Neural cell (in vitro differentiated cells): Measurements from ENCODE around the gene C11orf42. TPM values are rescaled to one million over a fixed set of nuclear protein-coding genes. Genes with fewer than 3 reads are reported as not detected.

Experiments
- H2AFZ ChIP-seq: fragments of 200-600, 300-800 bp; sonication (generic), shearing (Covaris generic); 2 replicates; pipeline ENCODE4 v1.6.0; 2014; ENCODE audit warnings: low read depth, mild to moderate bottlenecking, antibody characterized with exemption, low read length, moderate library complexity
- H3F3A ChIP-seq: fragments of 200-600 bp; shearing (Covaris generic); 2 replicates; pipeline ENCODE4 v1.6.1; 2016; ENCODE audit warnings: mild to moderate bottlenecking, moderate library complexity, mixed read lengths, antibody characterized with exemption, low read length; ENCODE audit not compliant: insufficient read depth, poor library complexity, severe bottlenecking
- H3K27ac ChIP-seq: fragments of 200-600, 300-800 bp; sonication (generic), shearing (Covaris generic); 2 replicates; pipeline ENCODE4 v1.5.1; 2014; ENCODE audit warnings: mild to moderate bottlenecking, low read length, moderate library complexity
- H3K27me3 ChIP-seq: fragments of 300-800, 200-600 bp; sonication (generic), shearing (Covaris generic); 2 replicates; pipeline ENCODE4 v1.6.0; 2014; ENCODE audit warnings: mild to moderate bottlenecking, low read depth, low read length, moderate library complexity; ENCODE audit not compliant: insufficient read depth
- H3K36me3 ChIP-seq: fragments of 300-800, 200-600 bp; sonication (generic), shearing (Covaris generic); 2 replicates; pipeline ENCODE4 v1.5.1; 2014; ENCODE audit warnings: mild to moderate bottlenecking, antibody characterized with exemption, low read length, moderate library complexity; ENCODE audit not compliant: insufficient read depth
- H3K4me2 ChIP-seq: fragments of 300-800, 200-600 bp; sonication (generic), shearing (Covaris generic); 2 replicates; pipeline ENCODE4 v1.6.0; 2014; ENCODE audit warnings: mild to moderate bottlenecking, low read length
- H3K4me3 ChIP-seq: fragments of 300-800, 200-600 bp; sonication (generic), shearing (Covaris generic); 2 replicates; pipeline ENCODE4 v1.5.1; 2014; ENCODE audit warnings: mild to moderate bottlenecking, low read length, moderate library complexity
- H3K79me2 ChIP-seq: fragments of 200-600 bp; shearing (Covaris generic); replicated peaks from 2 replicates; pipeline ENCODE4 v1.6.0; 2014; ENCODE audit warnings: mild to moderate bottlenecking, low read length, moderate library complexity; ENCODE audit not compliant: insufficient read depth
- H3K9ac ChIP-seq: fragments of 300-800, 200-600 bp; sonication (generic), shearing (Covaris generic); 2 replicates; pipeline ENCODE4 v1.6.1; 2016; ENCODE audit warnings: mild to moderate bottlenecking, low read length, mixed read lengths
- H3K9me2 ChIP-seq: fragments of 200-600 bp; shearing (Covaris generic); 2 replicates; pipeline ENCODE4 v1.6.1; 2016; ENCODE audit warnings: mild to moderate bottlenecking, low read length, mixed read lengths; ENCODE audit not compliant: insufficient read depth
- H3K9me3 ChIP-seq: fragments of 200-600, 300-800 bp; sonication (generic), shearing (Covaris generic); 2 replicates; pipeline ENCODE4 v1.6.1; 2016; ENCODE audit warnings: mild to moderate bottlenecking, mixed run types, low read length, moderate library complexity, mixed read lengths
- H4K20me1 ChIP-seq: fragments of 200-600 bp; shearing (Covaris generic); 2 replicates; pipeline ENCODE4 v1.6.1; 2016; ENCODE audit warnings: mild to moderate bottlenecking, mixed run types; ENCODE audit not compliant: insufficient read depth
- EP300 ChIP-seq: fragments of 450-650 bp; conservative IDR thresholded peaks from 2 replicates; pipeline ENCODE4 v1.6.1; 2014; ENCODE audit warnings: antibody characterized with exemption, mild to moderate bottlenecking, moderate library complexity; ENCODE audit not compliant: poor library complexity, severe bottlenecking
- EZH2 ChIP-seq: fragments of 200-600, 300-800 bp; shearing (Covaris generic), sonication (generic); IDR thresholded peaks from 2 replicates; pipeline ENCODE4 v1.6.1; 2014; ENCODE audit warnings: antibody characterized with exemption, low read length, borderline replicate concordance, mild to moderate bottlenecking; ENCODE audit not compliant: insufficient read depth, poor library complexity, severe bottlenecking
- MXI1 ChIP-seq: fragments of 450-650 bp; conservative IDR thresholded peaks from 2 replicates; pipeline ENCODE4 v1.6.1; 2014; ENCODE audit warnings: antibody characterized with exemption, mild to moderate bottlenecking; ENCODE audit not compliant: poor library complexity, severe bottlenecking
- POLR2AphosphoS5 ChIP-seq: IDR thresholded peaks from 2 replicates; pipeline ENCODE4 v1.6.1; 2012
- SMC3 ChIP-seq: fragments of 450-650 bp; conservative IDR thresholded peaks from 2 replicates; pipeline ENCODE4 v1.6.1; 2014; ENCODE audit warnings: antibody characterized with exemption, mild to moderate bottlenecking, moderate library complexity; ENCODE audit not compliant: poor library complexity
- TAF1 ChIP-seq: IDR thresholded peaks from 2 replicates; pipeline ENCODE4 v1.6.1; 2012; ENCODE audit warnings: low read depth
- polyA plus RNA-seq: library from polyadenylated mRNA; depleted of rRNA; stranded (reverse); fragments of >200 nt; gene quantifications from 2 replicates; pipeline ENCODE4 v1.2.3, GENCODE V29; 2014
- TF ChIP-seq, protein P1 (sequence below): fragments of 450-650 bp; IDR thresholded peaks from 2 replicates; pipeline ENCODE4 v1.5.1; 2014; ENCODE audit warnings: antibody characterized with exemption, mild to moderate bottlenecking, moderate library complexity; ENCODE audit not compliant: poor library complexity, severe bottlenecking
- TF ChIP-seq, protein P2 (sequence below): IDR thresholded peaks from 2 replicates; pipeline ENCODE4 v1.6.1; 2012; ENCODE audit warnings: borderline replicate concordance

Gene C11orf42
- polyA plus RNA-seq, 1 donor from 2014 or later: not detected

DNA sequence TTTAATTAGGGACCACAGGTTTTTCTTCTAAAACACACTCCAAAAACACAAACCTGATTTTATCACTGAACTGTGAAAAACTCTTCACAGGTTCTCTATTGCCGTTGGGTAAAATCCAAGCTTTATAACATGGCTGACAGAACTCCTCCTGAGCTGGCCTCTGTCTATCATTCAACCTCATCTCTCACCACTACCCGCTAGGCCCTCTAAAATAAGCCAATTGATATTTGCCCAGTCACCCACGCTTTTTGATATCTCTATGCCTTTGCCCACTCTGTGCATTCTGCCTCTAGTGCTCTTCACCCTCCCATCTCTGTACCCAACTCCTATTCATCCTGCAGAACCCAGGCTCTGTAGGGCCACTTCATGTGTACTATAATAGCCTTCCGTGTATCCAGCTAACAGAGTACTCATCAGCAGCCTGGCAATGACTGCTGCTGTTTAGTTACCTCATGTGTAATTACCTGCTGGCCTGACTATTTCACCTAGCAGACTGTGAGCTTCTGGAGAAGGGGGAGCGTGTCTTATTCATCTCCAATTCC lies 32.5 kb downstream of the C11orf42 start:
- no peaks in the 10 kb centered on the region for H4K20me1 ChIP-seq
- no peak overlapping the region for H3K27ac ChIP-seq
- TF ChIP-seq TAF1: no peak
- TF ChIP-seq EZH2: no peak
- no peak for TF ChIP-seq EP300
- TF ChIP-seq, protein P1, sequence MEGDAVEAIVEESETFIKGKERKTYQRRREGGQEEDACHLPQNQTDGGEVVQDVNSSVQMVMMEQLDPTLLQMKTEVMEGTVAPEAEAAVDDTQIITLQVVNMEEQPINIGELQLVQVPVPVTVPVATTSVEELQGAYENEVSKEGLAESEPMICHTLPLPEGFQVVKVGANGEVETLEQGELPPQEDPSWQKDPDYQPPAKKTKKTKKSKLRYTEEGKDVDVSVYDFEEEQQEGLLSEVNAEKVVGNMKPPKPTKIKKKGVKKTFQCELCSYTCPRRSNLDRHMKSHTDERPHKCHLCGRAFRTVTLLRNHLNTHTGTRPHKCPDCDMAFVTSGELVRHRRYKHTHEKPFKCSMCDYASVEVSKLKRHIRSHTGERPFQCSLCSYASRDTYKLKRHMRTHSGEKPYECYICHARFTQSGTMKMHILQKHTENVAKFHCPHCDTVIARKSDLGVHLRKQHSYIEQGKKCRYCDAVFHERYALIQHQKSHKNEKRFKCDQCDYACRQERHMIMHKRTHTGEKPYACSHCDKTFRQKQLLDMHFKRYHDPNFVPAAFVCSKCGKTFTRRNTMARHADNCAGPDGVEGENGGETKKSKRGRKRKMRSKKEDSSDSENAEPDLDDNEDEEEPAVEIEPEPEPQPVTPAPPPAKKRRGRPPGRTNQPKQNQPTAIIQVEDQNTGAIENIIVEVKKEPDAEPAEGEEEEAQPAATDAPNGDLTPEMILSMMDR: no peak
- TF ChIP-seq, protein P2, sequence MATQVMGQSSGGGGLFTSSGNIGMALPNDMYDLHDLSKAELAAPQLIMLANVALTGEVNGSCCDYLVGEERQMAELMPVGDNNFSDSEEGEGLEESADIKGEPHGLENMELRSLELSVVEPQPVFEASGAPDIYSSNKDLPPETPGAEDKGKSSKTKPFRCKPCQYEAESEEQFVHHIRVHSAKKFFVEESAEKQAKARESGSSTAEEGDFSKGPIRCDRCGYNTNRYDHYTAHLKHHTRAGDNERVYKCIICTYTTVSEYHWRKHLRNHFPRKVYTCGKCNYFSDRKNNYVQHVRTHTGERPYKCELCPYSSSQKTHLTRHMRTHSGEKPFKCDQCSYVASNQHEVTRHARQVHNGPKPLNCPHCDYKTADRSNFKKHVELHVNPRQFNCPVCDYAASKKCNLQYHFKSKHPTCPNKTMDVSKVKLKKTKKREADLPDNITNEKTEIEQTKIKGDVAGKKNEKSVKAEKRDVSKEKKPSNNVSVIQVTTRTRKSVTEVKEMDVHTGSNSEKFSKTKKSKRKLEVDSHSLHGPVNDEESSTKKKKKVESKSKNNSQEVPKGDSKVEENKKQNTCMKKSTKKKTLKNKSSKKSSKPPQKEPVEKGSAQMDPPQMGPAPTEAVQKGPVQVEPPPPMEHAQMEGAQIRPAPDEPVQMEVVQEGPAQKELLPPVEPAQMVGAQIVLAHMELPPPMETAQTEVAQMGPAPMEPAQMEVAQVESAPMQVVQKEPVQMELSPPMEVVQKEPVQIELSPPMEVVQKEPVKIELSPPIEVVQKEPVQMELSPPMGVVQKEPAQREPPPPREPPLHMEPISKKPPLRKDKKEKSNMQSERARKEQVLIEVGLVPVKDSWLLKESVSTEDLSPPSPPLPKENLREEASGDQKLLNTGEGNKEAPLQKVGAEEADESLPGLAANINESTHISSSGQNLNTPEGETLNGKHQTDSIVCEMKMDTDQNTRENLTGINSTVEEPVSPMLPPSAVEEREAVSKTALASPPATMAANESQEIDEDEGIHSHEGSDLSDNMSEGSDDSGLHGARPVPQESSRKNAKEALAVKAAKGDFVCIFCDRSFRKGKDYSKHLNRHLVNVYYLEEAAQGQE: no peak
- no peak for TF ChIP-seq MXI1
- TF ChIP-seq SMC3: no peak
- TF ChIP-seq POLR2AphosphoS5: no peak
- H2AFZ ChIP-seq: no peak overlapping the region
- no peaks in the 10 kb centered on the region for H3K9me3 ChIP-seq
- H3K9ac ChIP-seq: no peak overlapping the region
- peaks cover 14% of the 10 kb centered on the region for H3K79me2 ChIP-seq
- H3F3A ChIP-seq: no peaks in the 10 kb centered on the region
- no peaks in the 10 kb centered on the region for H3K36me3 ChIP-seq
- H3K9me2 ChIP-seq: no peaks in the 10 kb centered on the region
- H3K27me3 ChIP-seq: no peaks in the 10 kb centered on the region
- H3K4me2 ChIP-seq: no peak overlapping the region
- no peak overlapping the region for H3K4me3 ChIP-seq

DNA sequence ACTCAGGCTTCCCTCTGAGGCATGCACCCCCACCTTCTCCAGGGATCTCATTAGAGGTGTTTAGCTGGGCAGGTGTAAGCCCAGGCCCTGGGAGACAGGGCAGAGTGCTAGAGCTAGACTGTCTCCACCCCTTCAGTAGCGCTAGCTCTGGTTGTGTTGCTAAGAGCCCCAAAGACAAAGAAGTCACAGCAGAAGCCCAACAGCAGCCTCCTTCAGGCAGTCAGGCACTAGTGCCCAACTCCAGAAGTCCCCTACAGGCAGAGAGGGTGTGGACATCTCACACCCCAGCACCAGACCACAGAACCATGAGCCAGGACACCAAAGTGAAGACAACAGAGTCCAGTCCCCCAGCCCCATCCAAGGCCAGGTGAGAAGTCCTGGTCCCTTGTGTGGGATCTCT lies 33.5 kb downstream of the C11orf42 start, which contains the start of gene CNGA4:
TSS of gene CNGA4 (plus strand) at position 188 of the 400 bp plus-strand sequence. CDS start at position 306, 118 bp downstream.
- no peak within 1 kb of the TSS for H3K27ac ChIP-seq
- H2AFZ ChIP-seq: no peak within 1 kb of the TSS
- TF ChIP-seq, protein P2: no peak
- no peak for TF ChIP-seq EZH2
- no peak for TF ChIP-seq EP300
- no peak for TF ChIP-seq MXI1
- TF ChIP-seq, protein P1: no peak
- TF ChIP-seq TAF1: no peak
- no peak for TF ChIP-seq POLR2AphosphoS5
- no peak for TF ChIP-seq SMC3

More for the DNA sequence above, 33.5 kb downstream of the C11orf42 start, which contains the start of gene CNGA4:
- Histone ChIP-seq H3K9ac (no peak within 1 kb of the TSS), H3K4me3 (no peak within 1 kb of the TSS), H3K79me2 (peaks cover 3% of the 10 kb centered on the region), H3K27me3 (no peaks in the 10 kb centered on the region), H4K20me1 (no peaks in the 10 kb centered on the region), H3K4me2 (no peak within 1 kb of the TSS), H3F3A (no peaks in the 10 kb centered on the region), H3K9me3 (no peaks in the 10 kb centered on the region), H3K9me2 (no peaks in the 10 kb centered on the region), H3K36me3 (no peaks in the 10 kb centered on the region)
